Mononuclear cell (primary cell): Measurements from ENCODE around the gene RILPL2. TPM values are rescaled to one million over a fixed set of nuclear protein-coding genes. Genes with fewer than 3 reads are reported as not detected.
"Not testable (repeated sequence)": the region's sequence is repeated elsewhere in the genome, so short reads cannot be mapped to it uniquely, and the experiment has no call there.

ENCODE experiments used
- H3K27me3 ChIP-seq: 2 replicates; pipeline ENCODE4 v1.6.0; 2011; ENCODE audit warnings: low read length, control low read depth; ENCODE audit not compliant: insufficient read depth
- H3K4me1 ChIP-seq: 2 replicates; pipeline ENCODE4 v1.5.1; 2011; ENCODE audit warnings: mild to moderate bottlenecking, low read length, control low read depth; ENCODE audit not compliant: insufficient read depth
- H3K4me3 ChIP-seq: 2 replicates; pipeline ENCODE4 v1.5.1; 2011; ENCODE audit warnings: mild to moderate bottlenecking, low read length, moderate library complexity
- H3K9me3 ChIP-seq: 2 replicates; pipeline ENCODE4 v1.5.1; 2011; ENCODE audit warnings: low read depth, mild to moderate bottlenecking, control low read depth, low read length
- total RNA-seq: library from RNA; depleted of rRNA; stranded (reverse); fragments of >200 nt; gene quantifications from one replicate; pipeline ENCODE4 v1.2.3, GENCODE V29; 2012

RILPL2 gene
- total RNA-seq, 1 donor, result 9.9 TPM

- H3K27me3 ChIP-seq, result no peaks in the 10 kb centered on the region
- no peak overlapping the region for H3K4me3 ChIP-seq
- H3K4me1 ChIP-seq, result peaks cover 4% of the 10 kb centered on the region
- H3K9me3 ChIP-seq, result no peaks in the 10 kb centered on the region
Observed at GRCh38 chr12:123465084-123465483, 28.6 kb upstream of the RILPL2 start.

- H3K4me1 ChIP-seq, result peaks cover 19% of the 10 kb centered on the region
- not testable (repeated sequence) for H3K4me3 ChIP-seq, H3K9me3 ChIP-seq, H3K27me3 ChIP-seq
Observed at GRCh38 chr12:123463174-123463573, 26.7 kb upstream of the RILPL2 start.

- Histone ChIP-seq H3K4me3 (peak within 1 kb of the TSS; percentile 99), H3K27me3 (no peaks in the 10 kb centered on the region), H3K4me1 (peaks cover 19% of the 10 kb centered on the region), H3K9me3 (no peaks in the 10 kb centered on the region)
Observed at GRCh38 chr12:123457980-123458779, 21.7 kb upstream of the RILPL2 start, which contains the start of gene SNRNP35. TSS of gene SNRNP35 (plus strand) at chr12:123458139. CDS start at chr12:123465541, 7,402 bp downstream.

- H3K27me3 ChIP-seq, result no peaks in the 10 kb centered on the region
Observed at GRCh38 chr12:123453165-123453564, 16.7 kb upstream of the RILPL2 start.

GRCh38 chr12:123452276-123452550, 15.7 kb upstream of the RILPL2 start:
- not testable (repeated sequence) for H3K27me3 ChIP-seq, H3K4me3 ChIP-seq, H3K9me3 ChIP-seq
- H3K4me1 ChIP-seq, result peaks cover 22% of the 10 kb centered on the region

More at GRCh38 chr12:123453165-123453564, 16.7 kb upstream of the RILPL2 start:
- H3K9me3 ChIP-seq, result no peaks in the 10 kb centered on the region
- H3K4me3 ChIP-seq, result no peak overlapping the region
- peaks cover 13% of the 10 kb centered on the region for H3K4me1 ChIP-seq

GRCh38 chr12:123450636-123451035, 14.2 kb upstream of the RILPL2 start:
- H3K4me1 ChIP-seq, result peaks cover 38% of the 10 kb centered on the region
- H3K27me3 ChIP-seq, result no peaks in the 10 kb centered on the region
- H3K9me3 ChIP-seq, result no peaks in the 10 kb centered on the region
- H3K4me3 ChIP-seq, result no peak overlapping the region

- Histone ChIP-seq H3K4me3 (no peak overlapping the region), H3K9me3 (no peaks in the 10 kb centered on the region), H3K4me1 (peaks cover 46% of the 10 kb centered on the region), H3K27me3 (no peaks in the 10 kb centered on the region)
Observed at GRCh38 chr12:123449856-123450255, 13.4 kb upstream of the RILPL2 start.

- Histone ChIP-seq H3K27me3 (no peaks in the 10 kb centered on the region), H3K4me1 (peaks cover 52% of the 10 kb centered on the region), H3K4me3 (no peak overlapping the region)
Observed at GRCh38 chr12:123449249-123449733, 12.8 kb upstream of the RILPL2 start.

GRCh38 chr12:123446333-123446713, 9.8 kb upstream of the RILPL2 start:
- peaks cover 76% of the 10 kb centered on the region for H3K4me1 ChIP-seq
- H3K27me3 ChIP-seq, result no peaks in the 10 kb centered on the region
- H3K4me3 ChIP-seq, result no peak overlapping the region
- no peaks in the 10 kb centered on the region for H3K9me3 ChIP-seq

More at GRCh38 chr12:123449249-123449733, 12.8 kb upstream of the RILPL2 start:
- H3K9me3 ChIP-seq, result no peaks in the 10 kb centered on the region

- Histone ChIP-seq H3K9me3 (no peaks in the 10 kb centered on the region), H3K4me3 (no peak overlapping the region), H3K27me3 (no peaks in the 10 kb centered on the region), H3K4me1 (peaks cover 76% of the 10 kb centered on the region)
Observed at GRCh38 chr12:123445388-123446332, 9.2 kb upstream of the RILPL2 start.

- no peak overlapping the region for H3K4me3 ChIP-seq
- H3K4me1 ChIP-seq, result peaks cover 71% of the 10 kb centered on the region
- no peaks in the 10 kb centered on the region for H3K9me3 ChIP-seq
- H3K27me3 ChIP-seq, result no peaks in the 10 kb centered on the region
Observed at GRCh38 chr12:123444092-123445026, 7.9 kb upstream of the RILPL2 start.

GRCh38 chr12:123442774-123443173, 6.3 kb upstream of the RILPL2 start:
- Histone ChIP-seq H3K4me3 (no peak overlapping the region), H3K9me3 (no peaks in the 10 kb centered on the region), H3K27me3 (no peaks in the 10 kb centered on the region), H3K4me1 (peaks cover 62% of the 10 kb centered on the region)

- H3K4me1 ChIP-seq, result peaks cover 60% of the 10 kb centered on the region
- no peaks in the 10 kb centered on the region for H3K27me3 ChIP-seq
- no peak overlapping the region for H3K4me3 ChIP-seq
- no peaks in the 10 kb centered on the region for H3K9me3 ChIP-seq
Observed at GRCh38 chr12:123441523-123442164, 5.2 kb upstream of the RILPL2 start.

GRCh38 chr12:123435636-123436016, 858 bp downstream of the RILPL2 start:
- H3K27me3 ChIP-seq, result no peaks in the 10 kb centered on the region
- no peaks in the 10 kb centered on the region for H3K9me3 ChIP-seq
- peak overlapping the region; percentile 94 for H3K4me3 ChIP-seq
- H3K4me1 ChIP-seq, result peaks cover 59% of the 10 kb centered on the region
